Choroid plexus epithelial cell (primary cell): ENCODE measurements around the gene GGCX.
"Not testable (repeated sequence)": the region's sequence is repeated elsewhere in the genome, so short reads cannot be mapped to it uniquely, and the experiment has no call there.

Experiments used
- DNase-seq: peaks from one replicate; pipeline ENCODE4 v3.0.0-alpha.2; 2010; ENCODE audit warnings: low read depth
- H3K4me3 ChIP-seq: 2 replicates; pipeline ENCODE4 v1.5.1; 2011; ENCODE audit warnings: low read depth, mild to moderate bottlenecking, control low read depth, low read length, moderate library complexity
- TF ChIP-seq, protein P1 (sequence below): conservative IDR thresholded peaks from 2 replicates; pipeline ENCODE4 v1.5.1; 2011; ENCODE audit warnings: low read depth, mild to moderate bottlenecking, control low read depth, inconsistent platforms, low read length, moderate library complexity

The GGCX gene

GRCh38 chr2:85561280-85562212 lies at the start of gene GGCX:
TSS of gene GGCX (minus strand) at chr2:85561493. CDS start at chr2:85561428, 65 bp downstream.
- TF ChIP-seq, protein P1, sequence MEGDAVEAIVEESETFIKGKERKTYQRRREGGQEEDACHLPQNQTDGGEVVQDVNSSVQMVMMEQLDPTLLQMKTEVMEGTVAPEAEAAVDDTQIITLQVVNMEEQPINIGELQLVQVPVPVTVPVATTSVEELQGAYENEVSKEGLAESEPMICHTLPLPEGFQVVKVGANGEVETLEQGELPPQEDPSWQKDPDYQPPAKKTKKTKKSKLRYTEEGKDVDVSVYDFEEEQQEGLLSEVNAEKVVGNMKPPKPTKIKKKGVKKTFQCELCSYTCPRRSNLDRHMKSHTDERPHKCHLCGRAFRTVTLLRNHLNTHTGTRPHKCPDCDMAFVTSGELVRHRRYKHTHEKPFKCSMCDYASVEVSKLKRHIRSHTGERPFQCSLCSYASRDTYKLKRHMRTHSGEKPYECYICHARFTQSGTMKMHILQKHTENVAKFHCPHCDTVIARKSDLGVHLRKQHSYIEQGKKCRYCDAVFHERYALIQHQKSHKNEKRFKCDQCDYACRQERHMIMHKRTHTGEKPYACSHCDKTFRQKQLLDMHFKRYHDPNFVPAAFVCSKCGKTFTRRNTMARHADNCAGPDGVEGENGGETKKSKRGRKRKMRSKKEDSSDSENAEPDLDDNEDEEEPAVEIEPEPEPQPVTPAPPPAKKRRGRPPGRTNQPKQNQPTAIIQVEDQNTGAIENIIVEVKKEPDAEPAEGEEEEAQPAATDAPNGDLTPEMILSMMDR, result peak; percentile 15
- H3K4me3 ChIP-seq, result peak within 1 kb of the TSS; percentile 71
- DNase-seq, result peak; percentile 94

DNA sequence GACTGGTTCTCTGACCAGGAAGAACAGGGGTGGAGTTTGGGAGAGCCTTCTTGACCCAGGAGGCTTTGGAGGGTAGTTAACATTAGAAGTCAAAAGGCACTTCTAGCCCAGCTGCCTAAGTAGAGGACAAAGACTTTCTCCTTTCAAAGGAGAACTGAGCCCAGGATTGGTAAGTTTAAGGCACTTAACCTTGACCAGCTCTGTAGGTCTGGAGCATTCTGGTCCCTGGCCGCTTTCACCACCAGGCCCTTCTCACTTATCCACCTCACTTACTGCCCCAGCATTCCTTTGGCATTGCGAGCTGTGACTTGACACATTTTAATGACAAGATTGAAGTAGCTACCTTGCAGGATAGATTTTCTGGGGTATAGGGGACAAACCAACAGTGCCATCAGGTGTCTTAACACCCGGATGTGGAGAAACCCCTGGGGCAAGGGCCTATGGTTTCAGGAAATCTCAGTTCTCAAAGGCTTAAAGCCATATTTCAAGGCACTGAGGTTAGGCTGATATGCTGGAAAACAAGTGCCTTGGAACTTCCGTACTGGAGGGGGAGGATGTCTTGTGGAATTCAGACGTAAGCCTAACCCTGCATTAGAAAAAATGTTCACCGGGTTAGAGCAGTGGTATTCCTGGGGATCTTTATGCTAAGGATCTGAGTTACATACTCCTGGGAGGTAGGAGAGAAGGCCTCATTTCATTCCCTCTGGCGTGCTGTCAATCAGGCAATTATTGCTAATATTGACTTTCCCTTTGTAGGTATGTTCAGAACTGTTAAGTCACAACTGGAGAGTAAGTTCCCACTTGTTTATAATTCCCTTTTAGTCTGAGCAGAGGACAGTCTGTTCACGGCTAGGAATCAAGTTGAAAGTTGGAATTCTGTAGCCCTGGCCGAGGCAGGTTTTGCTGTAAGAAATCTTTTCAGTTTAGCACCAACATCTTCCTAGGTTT lies 46.2 kb upstream of the GGCX start:
- TF ChIP-seq, protein P1, result no peak
- H3K4me3 ChIP-seq, result no peak overlapping the region
- DNase-seq, result no peak

- no peak overlapping the region for H3K4me3 ChIP-seq
- no peak for DNase-seq
- TF ChIP-seq, protein P1, result no peak
Measured at GRCh38 chr2:85606116-85606455, 44.8 kb upstream of the GGCX start.

- TF ChIP-seq, protein P1, result no peak
- no peak overlapping the region for H3K4me3 ChIP-seq
- peak; percentile 95 for DNase-seq
Measured at GRCh38 chr2:85605406-85606115, 44.3 kb upstream of the GGCX start.

- no peak overlapping the region for H3K4me3 ChIP-seq
- DNase-seq, result peak; percentile 78
Measured at GRCh38 chr2:85604568-85605339, 43.5 kb upstream of the GGCX start.

DNA sequence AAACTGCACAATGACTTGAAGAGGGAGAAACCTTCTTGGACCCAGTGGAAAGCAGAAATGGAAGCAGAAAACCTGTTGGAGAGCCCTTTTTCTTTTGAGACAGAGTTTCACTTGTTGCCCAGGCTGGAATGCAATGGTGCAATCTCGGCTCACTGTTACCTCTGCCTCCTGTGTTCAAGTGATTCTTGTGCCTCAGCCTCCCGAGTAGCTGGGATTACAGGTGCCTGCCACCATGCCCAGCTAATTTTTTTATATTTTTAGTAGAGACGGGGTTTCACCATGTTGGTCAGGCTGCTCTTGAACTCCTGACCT lies 42.8 kb upstream of the GGCX start:
- not testable (repeated sequence) for H3K4me3 ChIP-seq, DNase-seq

More at GRCh38 chr2:85604568-85605339, 43.5 kb upstream of the GGCX start:
- TF ChIP-seq, protein P1, result no peak
